WI38 (cell line): ENCODE results near the gene PTBP1.
"Not testable (repeated sequence)": the region's sequence is repeated elsewhere in the genome, so short reads cannot be mapped to it uniquely, and the experiment has no call there.

ENCODE experiments used
- H3K4me3 ChIP-seq: 2 replicates; pipeline ENCODE4 v1.5.1; 2011; ENCODE audit warnings: low read depth, mild to moderate bottlenecking, control low read depth, low read length
- TF ChIP-seq, protein P1 (sequence below): IDR thresholded peaks from 2 replicates; pipeline ENCODE4 v1.5.1; 2012; ENCODE audit warnings: low read depth, mild to moderate bottlenecking, control low read depth, low read length

PTBP1 gene

DNA sequence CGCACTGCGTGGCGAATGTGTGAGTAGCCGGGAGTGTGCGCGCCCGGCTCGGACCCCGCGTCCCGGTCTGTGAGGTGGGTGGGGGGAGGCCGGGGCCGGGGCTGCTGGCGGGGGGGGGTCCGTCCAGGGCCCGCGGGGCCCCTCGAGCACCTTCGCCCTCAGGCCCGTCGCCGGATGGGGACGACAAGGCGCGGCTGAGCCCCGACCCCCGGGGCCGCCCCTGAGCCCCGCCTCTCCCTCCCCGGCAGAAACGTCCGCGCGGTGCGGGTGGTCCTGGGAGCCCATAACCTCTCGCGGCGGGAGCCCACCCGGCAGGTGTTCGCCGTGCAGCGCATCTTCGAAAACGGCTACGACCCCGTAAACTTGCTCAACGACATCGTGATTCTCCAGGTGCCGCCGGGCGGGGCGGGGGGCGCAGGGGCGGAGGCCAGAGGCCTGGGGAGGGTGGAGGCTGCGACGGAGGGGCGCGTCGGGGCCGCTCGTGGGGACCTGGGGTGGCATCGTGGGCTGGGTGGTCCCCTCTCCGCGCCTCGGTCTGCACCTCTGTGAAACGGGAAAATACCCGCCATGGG lies 55.8 kb downstream of the PTBP1 start:
- H3K4me3 ChIP-seq, result no peak overlapping the region
- TF ChIP-seq, protein P1, sequence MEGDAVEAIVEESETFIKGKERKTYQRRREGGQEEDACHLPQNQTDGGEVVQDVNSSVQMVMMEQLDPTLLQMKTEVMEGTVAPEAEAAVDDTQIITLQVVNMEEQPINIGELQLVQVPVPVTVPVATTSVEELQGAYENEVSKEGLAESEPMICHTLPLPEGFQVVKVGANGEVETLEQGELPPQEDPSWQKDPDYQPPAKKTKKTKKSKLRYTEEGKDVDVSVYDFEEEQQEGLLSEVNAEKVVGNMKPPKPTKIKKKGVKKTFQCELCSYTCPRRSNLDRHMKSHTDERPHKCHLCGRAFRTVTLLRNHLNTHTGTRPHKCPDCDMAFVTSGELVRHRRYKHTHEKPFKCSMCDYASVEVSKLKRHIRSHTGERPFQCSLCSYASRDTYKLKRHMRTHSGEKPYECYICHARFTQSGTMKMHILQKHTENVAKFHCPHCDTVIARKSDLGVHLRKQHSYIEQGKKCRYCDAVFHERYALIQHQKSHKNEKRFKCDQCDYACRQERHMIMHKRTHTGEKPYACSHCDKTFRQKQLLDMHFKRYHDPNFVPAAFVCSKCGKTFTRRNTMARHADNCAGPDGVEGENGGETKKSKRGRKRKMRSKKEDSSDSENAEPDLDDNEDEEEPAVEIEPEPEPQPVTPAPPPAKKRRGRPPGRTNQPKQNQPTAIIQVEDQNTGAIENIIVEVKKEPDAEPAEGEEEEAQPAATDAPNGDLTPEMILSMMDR, result no peak

DNA sequence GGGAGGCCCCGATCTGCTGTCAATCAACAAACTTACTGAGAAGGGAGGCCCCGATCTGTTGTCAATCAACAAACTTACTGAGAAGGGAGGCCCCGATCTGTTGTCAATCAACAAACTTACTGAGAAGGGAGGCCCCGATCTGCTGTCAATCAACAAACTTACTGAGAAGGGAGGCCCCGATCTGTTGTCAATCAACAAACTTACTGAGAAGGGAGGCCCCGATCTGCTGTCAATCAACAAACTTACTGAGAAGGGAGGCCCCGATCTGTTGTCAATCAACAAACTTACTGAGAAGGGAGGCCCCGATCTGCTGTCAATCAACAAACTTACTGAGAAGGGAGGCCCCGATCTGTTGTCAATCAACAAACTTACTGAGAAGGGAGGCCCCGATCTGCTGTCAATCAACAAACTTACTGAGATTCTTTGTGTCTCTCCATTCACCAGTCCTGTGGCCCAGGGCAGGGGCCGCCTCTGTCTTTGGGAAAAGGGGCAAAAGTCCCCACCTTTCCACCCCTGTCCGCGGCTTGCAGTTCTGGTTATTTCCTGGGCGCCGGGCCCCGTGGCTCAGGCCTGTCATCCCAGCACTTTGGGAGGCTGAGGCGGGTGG lies 56.5 kb downstream of the PTBP1 start:
- not testable (repeated sequence) for H3K4me3 ChIP-seq

DNA sequence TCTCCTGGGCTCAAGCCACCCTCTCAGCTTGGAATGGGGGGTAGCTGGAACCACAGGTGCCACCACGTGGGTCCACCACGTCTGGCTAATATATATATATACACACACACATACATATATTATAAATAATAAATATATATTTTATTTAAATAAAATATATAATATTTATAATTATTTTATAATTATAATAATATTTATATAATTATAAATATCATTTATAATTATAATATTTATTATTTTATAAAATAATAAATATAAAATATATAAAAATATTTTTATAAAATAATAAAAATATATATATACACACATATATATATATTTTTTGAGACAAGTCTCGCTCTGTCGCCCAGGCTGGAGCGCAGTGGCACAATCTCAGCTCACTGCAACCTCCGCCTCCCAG lies 57.3 kb downstream of the PTBP1 start:
- H3K4me3 ChIP-seq, result no peak overlapping the region
- TF ChIP-seq, protein P1, result no peak

DNA sequence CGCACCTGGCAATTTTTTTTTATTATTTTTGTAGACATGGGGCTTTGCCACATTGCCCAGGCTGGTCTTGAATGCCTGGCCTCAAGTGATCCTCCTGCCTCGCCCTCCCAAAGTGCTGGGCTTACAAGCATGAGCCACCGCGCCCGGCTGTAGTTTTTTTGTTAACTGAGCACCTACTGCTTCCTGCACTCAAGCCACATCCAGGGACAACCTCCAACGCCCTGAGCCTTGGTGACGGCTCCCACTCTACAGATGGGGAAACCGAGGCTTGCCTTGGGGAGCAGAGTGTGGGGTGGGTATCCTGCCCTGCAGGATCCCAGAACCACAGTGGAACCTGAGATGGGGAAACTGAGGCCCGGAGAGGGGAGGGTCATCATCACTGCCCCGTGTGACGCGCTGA lies 57.9 kb downstream of the PTBP1 start:
- TF ChIP-seq, protein P1, result no peak

DNA sequence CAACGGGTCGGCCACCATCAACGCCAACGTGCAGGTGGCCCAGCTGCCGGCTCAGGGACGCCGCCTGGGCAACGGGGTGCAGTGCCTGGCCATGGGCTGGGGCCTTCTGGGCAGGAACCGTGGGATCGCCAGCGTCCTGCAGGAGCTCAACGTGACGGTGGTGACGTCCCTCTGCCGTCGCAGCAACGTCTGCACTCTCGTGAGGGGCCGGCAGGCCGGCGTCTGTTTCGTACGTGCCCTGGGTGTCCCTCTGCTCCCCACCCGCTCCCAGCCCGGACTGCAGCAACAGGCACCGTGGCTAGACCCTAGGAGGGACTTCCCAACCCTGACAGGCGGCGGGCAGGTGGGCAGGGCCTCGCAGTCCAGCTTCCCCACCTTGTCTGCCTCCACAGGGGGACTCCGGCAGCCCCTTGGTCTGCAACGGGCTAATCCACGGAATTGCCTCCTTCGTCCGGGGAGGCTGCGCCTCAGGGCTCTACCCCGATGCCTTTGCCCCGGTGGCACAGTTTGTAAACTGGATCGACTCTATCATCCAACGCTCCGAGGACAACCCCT lies 58.4 kb downstream of the PTBP1 start:
- TF ChIP-seq, protein P1, result no peak

More for the DNA sequence above, 57.9 kb downstream of the PTBP1 start:
- no peak overlapping the region for H3K4me3 ChIP-seq

DNA sequence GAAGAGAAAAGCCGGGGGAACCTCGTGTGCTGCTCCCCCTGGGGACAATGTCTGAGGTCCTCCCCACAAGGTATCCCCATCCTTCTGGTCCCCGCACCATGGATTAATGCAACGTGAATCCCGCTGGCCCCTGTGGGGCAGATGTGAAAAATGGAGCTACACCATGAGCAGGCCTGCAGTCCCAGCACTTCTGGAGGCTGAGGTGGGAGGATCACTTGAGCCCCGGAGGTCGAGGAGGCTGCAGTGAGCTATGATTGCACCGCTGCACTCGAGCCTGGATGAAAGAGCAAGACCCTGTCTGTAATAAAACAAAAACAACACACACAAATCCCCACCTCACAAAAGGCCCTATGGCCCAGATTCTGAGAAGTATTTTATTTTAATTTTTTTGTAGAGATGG lies 61.0 kb downstream of the PTBP1 start:
- H3K4me3 ChIP-seq, result no peak overlapping the region
- TF ChIP-seq, protein P1, result no peak

More for the DNA sequence above, 58.4 kb downstream of the PTBP1 start:
- no peak overlapping the region for H3K4me3 ChIP-seq

DNA sequence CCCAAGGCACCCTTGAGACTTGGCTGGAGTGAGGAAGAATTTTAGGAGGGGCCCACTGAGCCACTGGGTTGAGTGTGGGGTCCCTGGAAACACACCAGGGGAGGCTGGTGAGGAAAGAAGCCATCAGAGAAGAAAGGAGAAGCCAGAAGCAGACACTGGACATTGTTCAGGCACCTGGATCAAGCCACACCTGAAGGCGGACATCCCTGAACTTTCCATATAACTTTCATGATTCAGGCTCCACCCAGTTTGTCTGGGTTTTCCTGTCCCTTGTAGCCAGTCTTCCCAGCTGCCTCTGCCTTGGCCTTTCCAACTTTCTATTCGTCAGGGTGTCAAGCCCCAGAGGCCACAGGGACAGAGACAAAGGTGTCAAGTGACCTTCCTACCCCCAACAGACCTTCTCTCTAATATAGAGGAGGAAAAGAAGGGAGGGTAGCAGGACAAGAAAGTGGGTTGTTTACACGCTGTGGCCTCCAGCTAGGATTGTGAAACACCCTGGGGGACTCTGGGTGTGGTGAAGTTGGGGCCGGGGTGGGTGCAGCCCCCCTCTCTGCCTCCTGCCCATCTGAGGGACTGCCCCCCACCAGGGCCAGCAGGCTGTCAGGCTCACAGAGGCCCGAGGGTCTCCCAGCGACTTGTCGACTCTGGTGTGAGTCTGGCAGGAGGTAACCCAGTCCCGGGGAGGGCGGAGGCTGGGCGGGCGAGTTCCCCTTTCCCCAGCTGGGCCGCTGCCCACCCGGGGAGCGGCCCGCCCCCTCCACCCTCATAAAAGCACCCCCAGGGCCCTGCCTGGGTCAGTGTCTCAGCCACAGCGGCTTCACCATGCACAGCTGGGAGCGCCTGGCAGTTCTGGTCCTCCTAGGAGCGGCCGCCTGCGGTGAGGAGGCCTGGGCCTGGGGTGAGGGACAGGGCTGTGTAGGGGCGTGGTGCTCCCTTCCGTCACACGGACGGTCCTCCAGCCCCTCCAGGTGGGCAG lies 61.9 kb downstream of the PTBP1 start, which contains the start of gene CFD:
CFD (plus strand) TSS at position 797 of the 976 bp plus-strand sequence; CDS start at position 823, 26 bp downstream.
- peak within 1 kb of the TSS; percentile 47 for H3K4me3 ChIP-seq
- TF ChIP-seq, protein P1, result no peak
